HCT116 (cell line): ENCODE data around the gene CERKL. TPM values are rescaled to one million over a fixed set of nuclear protein-coding genes. Genes with fewer than 3 reads are reported as not detected.

Source experiments
- ATAC-seq: fragments of 200-7000 bp; cut with Tn5 transposase; 2 replicates; pipeline ENCODE4 v1.9.1; 2020; ENCODE audit warnings: mild to moderate bottlenecking, moderate library complexity
- BruUV-seq: library from RNA; stranded (reverse); fragments of 400-500 nt; replicated peaks from 2 replicates; lab custom pipeline; 2021; lab: Mats Ljungman, UMichigan
- CTCF ChIA-PET: fragments of 300-600 bp; sonication (Branson Sonifier 250); formaldehyde crosslinking; loops from one replicate; lab custom pipeline; 2021; ENCODE audit warnings: antibody characterized with exemption; lab: Charles Lee
- POLR2A ChIA-PET: fragments of 300-600, 350-600 bp; sonication (Branson Sonifier 250); formaldehyde crosslinking; loops from one replicate; lab custom pipeline; 2021; ENCODE audit warnings: antibody characterized with exemption; lab: Charles Lee
- RAD21 ChIA-PET, 2 experiments: fragments of 300-600 bp; sonication (Branson Sonifier 250); formaldehyde crosslinking; loops; one replicate each; lab custom pipeline; 2023; ENCODE audit warnings: low total read pairs in 2 of 2; ENCODE audit not compliant: uncharacterized antibody in 2 of 2, unreplicated experiment in 2 of 2, low non-redundant PET in 1 of 2; lab: Charles Lee
- DNase-seq: peaks from one replicate; pipeline ENCODE4 v3.0.0-alpha.2; 2010; ENCODE audit warnings: low read depth, low spot score
- H2AFZ ChIP-seq: fragments of 200-600 bp; shearing (Covaris generic), sonication (generic); 2 replicates; pipeline ENCODE4 v1.6.1; 2017; ENCODE audit warnings: low read depth, mixed run types, mixed read lengths, antibody characterized with exemption, low read length; ENCODE audit not compliant: poor library complexity, severe bottlenecking
- H3K27ac ChIP-seq: 2 replicates; pipeline ENCODE4 v1.5.1; 2012; ENCODE audit warnings: low read depth, low read length
- H3K27me3 ChIP-seq: fragments of 200-600 bp; sonication (generic); 2 replicates; pipeline ENCODE4 v1.6.1; 2016; ENCODE audit warnings: mixed run types, low read length, mixed read lengths; ENCODE audit not compliant: insufficient read depth
- H3K36me3 ChIP-seq, 2 experiments: fragments of 200-500 bp in 1 of 2; fragments of 200-600 bp in 1 of 2; sonication (Bioruptor generic) in 1 of 2; sonication (generic) in 1 of 2; 2 replicates each; pipeline versions ENCODE4 v1.5.1 to v1.6.1; 2014 to 2016; ENCODE audit warnings: low read length in 2 of 2, inconsistent platforms in 1 of 2, mixed read lengths in 1 of 2, mixed run types in 1 of 2; ENCODE audit not compliant: insufficient read depth in 2 of 2, control insufficient read depth in 1 of 2
- H3K4me1 ChIP-seq, 2 experiments: fragments of 200-600 bp in 1 of 2; sonication (generic) in 1 of 2; 2 replicates each; pipeline versions ENCODE4 v1.5.1 to v1.6.1; 2012 to 2017; ENCODE audit warnings: low read length in 2 of 2, inconsistent platforms in 1 of 2, mild to moderate bottlenecking in 1 of 2, mixed read lengths in 1 of 2, mixed run types in 1 of 2, moderate library complexity in 1 of 2; ENCODE audit not compliant: insufficient read depth in 2 of 2, control insufficient read depth in 1 of 2
- H3K4me2 ChIP-seq: fragments of 200-600 bp; sonication (generic); 2 replicates; pipeline ENCODE4 v1.6.1; 2017; ENCODE audit warnings: mixed run types, low read length, mixed read lengths
- H3K4me3 ChIP-seq, 2 experiments: fragments of 200-600 bp in 1 of 2; sonication (generic) in 1 of 2; replicated peaks in 1 of 2; 2 replicates each; pipeline ENCODE4 v1.5.1; 2011 to 2016; ENCODE audit warnings: low read length in 2 of 2, control low read depth in 1 of 2, low read depth in 1 of 2, mild to moderate bottlenecking in 1 of 2, mixed read lengths in 1 of 2, mixed run types in 1 of 2
- H3K79me2 ChIP-seq: fragments of 200-600 bp; sonication (generic); 2 replicates; pipeline ENCODE4 v1.6.1; 2017; ENCODE audit warnings: mild to moderate bottlenecking, mixed run types, low read length, moderate library complexity, mixed read lengths; ENCODE audit not compliant: insufficient read depth
- H3K9ac ChIP-seq: fragments of 200-600 bp; sonication (generic); 2 replicates; pipeline ENCODE4 v1.6.1; 2016; ENCODE audit warnings: low read length, mixed read lengths
- H3K9me2 ChIP-seq: fragments of 200-600 bp; sonication (generic), shearing (Covaris generic); 2 replicates; pipeline ENCODE4 v1.6.1; 2017; ENCODE audit warnings: mixed run types, mild to moderate bottlenecking, moderate library complexity; ENCODE audit not compliant: insufficient read depth
- H3K9me3 ChIP-seq, 2 experiments: fragments of 200-500 bp in 1 of 2; fragments of 200-600 bp in 1 of 2; sonication (Bioruptor generic) in 1 of 2; sonication (generic) in 1 of 2; 2 replicates each; pipeline ENCODE4 v1.6.1; 2014 to 2017; ENCODE audit warnings: low read length in 2 of 2, mixed read lengths in 2 of 2, inconsistent platforms in 1 of 2, low read depth in 1 of 2, mild to moderate bottlenecking in 1 of 2, mixed run types in 1 of 2, moderate library complexity in 1 of 2; ENCODE audit not compliant: control insufficient read depth in 1 of 2, insufficient read depth in 1 of 2
- H4K20me1 ChIP-seq: fragments of 200-600 bp; sonication (generic), shearing (Covaris generic); 2 replicates; pipeline ENCODE4 v1.6.1; 2017; ENCODE audit warnings: mixed run types, mild to moderate bottlenecking, moderate library complexity; ENCODE audit not compliant: insufficient read depth
- CEBPB ChIP-seq: IDR thresholded peaks from 2 replicates; pipeline ENCODE4 v1.6.1; 2012; ENCODE audit warnings: low read depth
- CTCF ChIP-seq, 3 experiments: fragments of 200-600 bp in 1 of 3; sonication (generic) in 1 of 3; IDR thresholded peaks in 2 of 3; conservative IDR thresholded peaks in 1 of 3; 2 replicates each; pipeline ENCODE4 v1.5.1; 2012 to 2017; ENCODE audit warnings: low read depth in 2 of 3, low read length in 2 of 3, antibody characterized with exemption in 1 of 3, borderline replicate concordance in 1 of 3, control low read depth in 1 of 3, mild to moderate bottlenecking in 1 of 3, mixed read lengths in 1 of 3, mixed run types in 1 of 3, moderate library complexity in 1 of 3; ENCODE audit not compliant: insufficient read depth in 1 of 3
- FOSL1 ChIP-seq: IDR thresholded peaks from 2 replicates; pipeline ENCODE4 v1.6.1; 2012; ENCODE audit warnings: low read depth
- MAX ChIP-seq: IDR thresholded peaks from 2 replicates; pipeline ENCODE4 v1.6.1; 2012
- POLR2AphosphoS5 ChIP-seq: IDR thresholded peaks from 2 replicates; pipeline ENCODE4 v1.6.1; 2011; ENCODE audit warnings: mild to moderate bottlenecking, low read depth, low read length, moderate library complexity
- SIN3A ChIP-seq: IDR thresholded peaks from 2 replicates; pipeline ENCODE4 v1.6.1; 2012; ENCODE audit warnings: low read depth
- intact Hi-C: fragments of 100-400 bp; cut with micrococcal nuclease; formaldehyde crosslinking; loops from 2 replicates; pipeline ENCODE4 v1.10.0; 2022
- total RNA-seq: library from RNA; stranded (reverse); gene quantifications from one replicate; pipeline ENCODE4 v1.2.1, GENCODE V29; 2021; ENCODE audit not compliant: unreplicated experiment
- TF ChIP-seq, protein P1 (sequence below): IDR thresholded peaks from 2 replicates; pipeline ENCODE4 v1.6.1; 2012
- TF ChIP-seq, protein P2 (sequence below): IDR thresholded peaks from 2 replicates; pipeline ENCODE4 v1.6.1; 2012; ENCODE audit warnings: low read depth

The CERKL gene
- total RNA-seq, 1 experiment from 2014 or later: 0.66 TPM

DNA sequence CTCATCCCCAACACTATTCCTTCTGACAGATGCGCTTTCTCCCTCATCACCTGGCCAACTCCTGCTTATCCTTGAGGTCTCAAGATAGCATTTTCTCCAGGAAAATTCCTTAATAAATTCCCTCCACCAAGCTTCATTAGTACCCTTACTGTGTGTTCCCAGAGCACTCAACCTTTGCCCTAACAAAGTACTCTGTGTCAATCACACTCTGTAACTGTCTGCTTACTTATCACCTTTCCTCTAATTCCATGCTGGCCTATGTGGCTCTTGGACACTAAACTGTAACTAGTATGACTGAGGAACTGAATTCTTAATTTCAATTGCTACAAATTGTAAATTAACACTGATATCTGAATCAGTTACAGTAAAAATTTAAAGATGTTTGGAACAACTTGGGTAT, 41.3 kb upstream of the CERKL start:
- ChIA-PET CTCF (no interaction called here), POLR2A (no interaction called here), RAD21 (no interaction called here)
- BruUV-seq: no TSS peak
- Histone ChIP-seq H3K79me2 (no peaks in the 10 kb centered on the region), H3K9me3 (no peaks in the 10 kb centered on the region), H3K4me3 (no peak overlapping the region), H3K9ac (no peak overlapping the region), H4K20me1 (no peaks in the 10 kb centered on the region), H3K27me3 (no peaks in the 10 kb centered on the region), H3K4me1 (no peaks in the 10 kb centered on the region), H3K4me2 (no peak overlapping the region), H2AFZ (no peak overlapping the region), H3K36me3 (no peaks in the 10 kb centered on the region), H3K27ac (no peak overlapping the region), H3K9me2 (no peaks in the 10 kb centered on the region)
- DNase-seq (no peak), ATAC-seq (no peak)
- intact Hi-C loops: no loop called here
- TF ChIP-seq, protein P1, sequence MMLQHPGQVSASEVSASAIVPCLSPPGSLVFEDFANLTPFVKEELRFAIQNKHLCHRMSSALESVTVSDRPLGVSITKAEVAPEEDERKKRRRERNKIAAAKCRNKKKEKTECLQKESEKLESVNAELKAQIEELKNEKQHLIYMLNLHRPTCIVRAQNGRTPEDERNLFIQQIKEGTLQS: no peak
- TF ChIP-seq CTCF (IDR thresholded peaks at IDR 0.05 in 2 of 3, conservative IDR thresholded peaks at IDR 0.05 in 1 of 3; ENCODE audit: borderline replicate concordance in 1 of 3, insufficient read depth in 1 of 3, low read depth in 2 of 3, low read length in 2 of 3): no peak
- TF ChIP-seq POLR2AphosphoS5: no peak
- TF ChIP-seq CEBPB: no peak
- no peak for TF ChIP-seq FOSL1
- TF ChIP-seq, all 23 proteins: peak for 0

DNA sequence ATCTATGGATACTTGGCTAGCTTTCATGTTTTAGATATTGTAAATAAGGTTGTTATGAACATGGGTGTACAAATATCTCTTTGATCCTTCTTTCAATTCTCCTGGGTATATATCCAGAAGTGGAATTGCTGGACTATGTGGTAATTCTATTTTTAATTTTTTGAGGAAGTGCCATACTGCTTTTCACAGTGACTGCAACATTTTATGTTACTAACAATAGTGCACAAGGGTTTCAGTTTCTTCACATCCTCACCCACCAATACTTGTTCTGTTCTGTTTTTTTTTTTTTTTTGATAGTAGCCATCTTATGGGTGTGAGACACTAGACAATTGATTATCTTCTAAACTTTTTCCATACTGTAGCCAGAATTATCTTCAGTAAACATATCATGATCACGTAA, 40.7 kb upstream of the CERKL start:
- intact Hi-C loops: no loop called here
- Histone ChIP-seq H3K9ac (no peak overlapping the region), H3K79me2 (no peaks in the 10 kb centered on the region), H3K4me1 (no peaks in the 10 kb centered on the region), H3K4me3 (no peak overlapping the region), H4K20me1 (no peaks in the 10 kb centered on the region), H3K9me2 (no peaks in the 10 kb centered on the region), H3K36me3 (no peaks in the 10 kb centered on the region), H2AFZ (no peak overlapping the region)
- RAD21 ChIA-PET: no interaction called here
- CTCF ChIA-PET: no interaction called here
- POLR2A ChIA-PET: no interaction called here
- TF ChIP-seq CTCF (IDR thresholded peaks at IDR 0.05 in 2 of 3, conservative IDR thresholded peaks at IDR 0.05 in 1 of 3; ENCODE audit: borderline replicate concordance in 1 of 3, insufficient read depth in 1 of 3, low read depth in 2 of 3, low read length in 2 of 3) (no peak), MAX (no peak), SIN3A (no peak)
- TF ChIP-seq, protein P2, sequence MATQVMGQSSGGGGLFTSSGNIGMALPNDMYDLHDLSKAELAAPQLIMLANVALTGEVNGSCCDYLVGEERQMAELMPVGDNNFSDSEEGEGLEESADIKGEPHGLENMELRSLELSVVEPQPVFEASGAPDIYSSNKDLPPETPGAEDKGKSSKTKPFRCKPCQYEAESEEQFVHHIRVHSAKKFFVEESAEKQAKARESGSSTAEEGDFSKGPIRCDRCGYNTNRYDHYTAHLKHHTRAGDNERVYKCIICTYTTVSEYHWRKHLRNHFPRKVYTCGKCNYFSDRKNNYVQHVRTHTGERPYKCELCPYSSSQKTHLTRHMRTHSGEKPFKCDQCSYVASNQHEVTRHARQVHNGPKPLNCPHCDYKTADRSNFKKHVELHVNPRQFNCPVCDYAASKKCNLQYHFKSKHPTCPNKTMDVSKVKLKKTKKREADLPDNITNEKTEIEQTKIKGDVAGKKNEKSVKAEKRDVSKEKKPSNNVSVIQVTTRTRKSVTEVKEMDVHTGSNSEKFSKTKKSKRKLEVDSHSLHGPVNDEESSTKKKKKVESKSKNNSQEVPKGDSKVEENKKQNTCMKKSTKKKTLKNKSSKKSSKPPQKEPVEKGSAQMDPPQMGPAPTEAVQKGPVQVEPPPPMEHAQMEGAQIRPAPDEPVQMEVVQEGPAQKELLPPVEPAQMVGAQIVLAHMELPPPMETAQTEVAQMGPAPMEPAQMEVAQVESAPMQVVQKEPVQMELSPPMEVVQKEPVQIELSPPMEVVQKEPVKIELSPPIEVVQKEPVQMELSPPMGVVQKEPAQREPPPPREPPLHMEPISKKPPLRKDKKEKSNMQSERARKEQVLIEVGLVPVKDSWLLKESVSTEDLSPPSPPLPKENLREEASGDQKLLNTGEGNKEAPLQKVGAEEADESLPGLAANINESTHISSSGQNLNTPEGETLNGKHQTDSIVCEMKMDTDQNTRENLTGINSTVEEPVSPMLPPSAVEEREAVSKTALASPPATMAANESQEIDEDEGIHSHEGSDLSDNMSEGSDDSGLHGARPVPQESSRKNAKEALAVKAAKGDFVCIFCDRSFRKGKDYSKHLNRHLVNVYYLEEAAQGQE: no peak
- TF ChIP-seq, all 23 proteins: peak for 0
- Histone ChIP-seq H3K27me3 (no peaks in the 10 kb centered on the region), H3K4me2 (no peak overlapping the region), H3K27ac (no peak overlapping the region), H3K9me3 (no peaks in the 10 kb centered on the region)
- BruUV-seq: no TSS peak
- DNase-seq (no peak), ATAC-seq (no peak)
